NB4 (cell line): ENCODE data around the gene TMCC3.

ENCODE experiments used
- DNase-seq: peaks from one replicate; pipeline ENCODE4 v3.0.0; 2010; ENCODE audit warnings: low read depth
- H3K4me3 ChIP-seq: one replicate; pipeline ENCODE4 v1.5.1; 2011; ENCODE audit warnings: mild to moderate bottlenecking, low read depth, low read length, moderate library complexity
- CTCF ChIP-seq: IDR thresholded peaks from one replicate; pipeline ENCODE4 v1.5.1; 2012; ENCODE audit warnings: low read depth, low read length
- MYC ChIP-seq: IDR thresholded peaks from 2 replicates; pipeline ENCODE4 v1.6.1; 2011; ENCODE audit warnings: low read depth, low read length
- POLR2A ChIP-seq: IDR thresholded peaks from 2 replicates; pipeline ENCODE4 v1.6.1; 2011; ENCODE audit warnings: mild to moderate bottlenecking; ENCODE audit not compliant: insufficient read length; ENCODE audit errors: extremely low read depth
- TF ChIP-seq, protein P1 (sequence below): IDR thresholded peaks from 2 replicates; pipeline ENCODE4 v1.6.1; 2011; ENCODE audit warnings: low read depth, low read length

TMCC3 gene

GRCh38 chr12:94625531-94625930, 24.8 kb downstream of the TMCC3 start:
- TF ChIP-seq MYC: no peak
- TF ChIP-seq POLR2A: no peak
- TF ChIP-seq CTCF: no peak
- TF ChIP-seq, protein P1, sequence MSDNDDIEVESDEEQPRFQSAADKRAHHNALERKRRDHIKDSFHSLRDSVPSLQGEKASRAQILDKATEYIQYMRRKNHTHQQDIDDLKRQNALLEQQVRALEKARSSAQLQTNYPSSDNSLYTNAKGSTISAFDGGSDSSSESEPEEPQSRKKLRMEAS: no peak
- no peak for DNase-seq

DNA sequence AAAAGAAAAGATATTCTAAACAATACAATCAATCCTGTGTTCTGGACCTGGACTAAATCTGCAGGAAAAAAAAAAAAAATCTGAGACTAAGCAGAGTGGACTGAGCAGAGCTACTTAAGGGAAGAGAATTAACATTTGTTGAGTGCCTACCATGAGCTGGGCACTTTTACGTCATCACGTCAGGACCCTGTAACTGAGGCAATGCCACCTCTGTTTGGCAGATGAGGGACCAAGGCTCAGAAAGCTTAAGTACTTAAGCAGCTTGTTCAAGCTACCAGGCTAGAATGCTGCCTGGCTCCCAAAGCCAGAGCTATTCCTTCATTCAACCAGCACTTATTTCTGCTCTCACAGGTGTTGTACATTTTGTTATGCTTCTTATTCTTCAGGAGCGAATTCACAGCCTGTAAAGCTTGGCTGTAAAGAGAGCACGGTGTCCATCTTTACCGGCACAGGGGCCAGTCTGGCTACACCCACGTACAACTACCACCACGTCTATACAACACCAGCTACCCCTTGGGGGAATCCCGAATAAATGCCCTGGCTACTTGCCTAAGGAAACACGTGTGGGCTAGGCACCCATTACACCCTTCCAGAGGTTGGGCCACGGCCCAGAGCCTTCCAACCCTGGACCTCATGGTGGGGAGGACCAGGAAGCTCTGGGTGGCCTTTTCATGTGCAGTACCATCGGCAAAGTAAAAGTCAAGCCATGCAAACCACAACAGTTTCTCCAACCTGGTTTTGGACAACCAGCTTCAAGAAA, 27.0 kb downstream of the TMCC3 start:
- H3K4me3 ChIP-seq: no peak overlapping the region
- no peak for TF ChIP-seq MYC
- TF ChIP-seq POLR2A: no peak
- no peak for TF ChIP-seq CTCF
- TF ChIP-seq, protein P1: no peak
- DNase-seq: no peak

More at GRCh38 chr12:94625531-94625930, 24.8 kb downstream of the TMCC3 start:
- H3K4me3 ChIP-seq: no peak overlapping the region

DNA sequence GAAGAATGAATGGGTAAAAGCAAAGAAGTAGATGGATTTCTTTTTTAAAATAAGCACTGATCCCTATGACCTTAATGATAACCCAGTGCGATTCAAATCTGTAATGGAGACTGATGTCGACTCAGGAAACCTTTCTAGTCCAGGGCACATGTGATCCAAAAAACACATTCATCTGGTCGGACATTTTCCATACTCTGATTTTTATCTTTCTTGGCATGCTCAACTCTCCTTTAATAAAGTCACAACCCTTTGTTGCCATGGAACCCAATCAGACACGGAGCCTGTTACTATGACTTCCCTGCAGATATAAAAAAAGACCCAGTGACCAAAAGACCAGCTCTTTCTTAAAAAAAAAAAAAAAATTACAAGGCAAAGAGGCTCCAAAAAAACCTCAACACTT, 27.9 kb downstream of the TMCC3 start:
- H3K4me3 ChIP-seq: no peak overlapping the region
- no peak for TF ChIP-seq POLR2A
- no peak for TF ChIP-seq CTCF
- TF ChIP-seq MYC: no peak
- TF ChIP-seq, protein P1: no peak
- no peak for DNase-seq

GRCh38 chr12:94621662-94622359, 28.5 kb downstream of the TMCC3 start:
- TF ChIP-seq, protein P1: no peak
- TF ChIP-seq MYC (no peak), CTCF (no peak), POLR2A (no peak)

GRCh38 chr12:94620621-94621020, 29.7 kb downstream of the TMCC3 start:
- no peak overlapping the region for H3K4me3 ChIP-seq
- DNase-seq: no peak
- TF ChIP-seq, protein P1: no peak
- TF ChIP-seq MYC (no peak), CTCF (no peak), POLR2A (no peak)

More at GRCh38 chr12:94621662-94622359, 28.5 kb downstream of the TMCC3 start:
- no peak overlapping the region for H3K4me3 ChIP-seq
- no peak for DNase-seq
